Coronary artery (tissue), 2 donors: Measurements from ENCODE around the gene RAP1GAP.

Source experiments
- DNase-seq: peaks from one replicate; pipeline ENCODE4 v3.0.0-alpha.2; 2017; ENCODE audit warnings: low spot score
- H3K27ac ChIP-seq, 2 donors: fragments of 200-600 bp; sonication (generic); one replicate each; pipeline ENCODE4 v1.5.1; 2016 to 2019
- H3K4me3 ChIP-seq: fragments of 200-600 bp; sonication (generic); 2 replicates; pipeline ENCODE4 v1.5.1; 2016; ENCODE audit warnings: mild to moderate bottlenecking, moderate library complexity
- CTCF ChIP-seq: fragments of 200-600 bp; sonication (generic); IDR thresholded peaks from one replicate; pipeline ENCODE4 v1.5.1; 2019; ENCODE audit warnings: antibody characterized with exemption

Gene RAP1GAP

GRCh38 chr1:21669258-21670058 lies at the start of gene RAP1GAP:
RAP1GAP (minus strand) TSS chr1:21669357; CDS start chr1:21620032, 49,325 bp downstream.
- DNase-seq = no peak
- TF ChIP-seq CTCF = no peak
- Histone ChIP-seq H3K27ac (no peak within 1 kb of the TSS), H3K4me3 (peak within 1 kb of the TSS; percentile 64)

GRCh38 chr1:21716169-21716568 lies 47.0 kb upstream of the RAP1GAP start:
- Histone ChIP-seq H3K27ac (no peak overlapping the region), H3K4me3 (no peak overlapping the region)
- TF ChIP-seq CTCF = no peak
- DNase-seq = no peak

GRCh38 chr1:21707891-21708290 lies 38.7 kb upstream of the RAP1GAP start:
- H3K27ac ChIP-seq = no peak overlapping the region
- TF ChIP-seq CTCF = no peak
- H3K4me3 ChIP-seq = no peak overlapping the region
- no peak for DNase-seq

- H3K27ac ChIP-seq = no peak overlapping the region
Measured at GRCh38 chr1:21707086-21707840, 38.1 kb upstream of the RAP1GAP start.

GRCh38 chr1:21706151-21706835 lies 37.1 kb upstream of the RAP1GAP start:
- Histone ChIP-seq H3K27ac (no peak overlapping the region), H3K4me3 (no peak overlapping the region)
- TF ChIP-seq CTCF = no peak
- DNase-seq = no peak

More at GRCh38 chr1:21707086-21707840, 38.1 kb upstream of the RAP1GAP start:
- no peak for TF ChIP-seq CTCF
- no peak overlapping the region for H3K4me3 ChIP-seq
- no peak for DNase-seq

- DNase-seq = no peak
- no peak overlapping the region for H3K27ac ChIP-seq
- no peak overlapping the region for H3K4me3 ChIP-seq
- TF ChIP-seq CTCF = no peak
Measured at GRCh38 chr1:21705303-21705980, 36.3 kb upstream of the RAP1GAP start.
